ENCODE data around the gene RAB1B. TPM values are rescaled to one million over a fixed set of nuclear protein-coding genes. Genes with fewer than 3 reads are reported as not detected.

RAB1B gene
- total and polyA plus RNA-seq, 10 of the 15 experiments (the other 5 are each of a cell fraction or from before 2014, with no cell fraction given), result 10.4 to 193 (median 96.9) TPM

- TF ChIP-seq ETV6 (conservative IDR thresholded peaks at IDR 0.05 in 1 of 2, IDR thresholded peaks at IDR 0.05 in 1 of 2; ENCODE audit: borderline replicate concordance in 1 of 2, low read depth in 1 of 2), result no peak
- 0 out of 2 replicates have a peak, but pooled peaks have one; percentile 11 for TF ChIP-seq DPF2 (IDR thresholded peaks at IDR 0.05)
- peak; percentile 53; the same call in 1 of the 2 replicates for TF ChIP-seq SPI1 (IDR thresholded peaks at IDR 0.05; ENCODE audit: borderline replicate concordance, insufficient read depth, low read depth, low read length)
- TF ChIP-seq MEF2B (IDR thresholded peaks at IDR 0.05; ENCODE audit: partially characterized antibody, poor library complexity, severe bottlenecking), result no peak
- no peak for TF ChIP-seq ZNF687 (IDR thresholded peaks at IDR 0.05)
- no peak for TF ChIP-seq SMAD5 (IDR thresholded peaks at IDR 0.05; ENCODE audit: low read depth)
- no peak for TF ChIP-seq ZNF24 (IDR thresholded peaks at IDR 0.05)
- TF ChIP-seq RELB (IDR thresholded peaks at IDR 0.05; ENCODE audit: low read depth), result peak; percentile 47; the same call in 1 of the 2 replicates
- peak; percentile 57; the same call in 1 of the 2 replicates for TF ChIP-seq NKRF (conservative IDR thresholded peaks at IDR 0.05)
- 0 out of 2 replicates have a peak, but pooled peaks have one; percentile 52 for TF ChIP-seq CHD1 (IDR thresholded peaks at IDR 0.05; ENCODE audit: low read depth, low read length)
- 0 out of 2 replicates have a peak, but pooled peaks have one; percentile 9 for TF ChIP-seq PKNOX1 (IDR thresholded peaks at IDR 0.05)
- TF ChIP-seq IKZF1 (conservative IDR thresholded peaks at IDR 0.05), result peak; percentile 56; the same call in 1 of the 2 replicates
- TF ChIP-seq IKZF2 (IDR thresholded peaks at IDR 0.05), result peak; percentile 64 to 69
- TF ChIP-seq CREM (IDR thresholded peaks at IDR 0.05; ENCODE audit: low read depth), result no peak
- no peak for TF ChIP-seq ZNF274 (IDR thresholded peaks at IDR 0.05; ENCODE audit: insufficient read depth, insufficient read length)
- peak; percentile 78; the same call in 1 of the 2 replicates for TF ChIP-seq HDGF (IDR thresholded peaks at IDR 0.05)
- no peak for TF ChIP-seq BCL3 (IDR thresholded peaks at IDR 0.05; ENCODE audit: borderline replicate concordance, insufficient read depth, low read depth, low read length, poor library complexity, severe bottlenecking)
- no peak for TF ChIP-seq GABPA (IDR thresholded peaks at IDR 0.05; ENCODE audit: low read depth)
Observed at GRCh38 chr11:66268952-66269905, 790 bp downstream of the RAB1B start (continued).
